Ovary (tissue), 9 donors: ENCODE results near the gene DSCAML1. TPM values are rescaled to one million over a fixed set of nuclear protein-coding genes. Genes with fewer than 3 reads are reported as not detected.

Source experiments
- DNase-seq, 5 donors: peaks; one replicate each; pipeline ENCODE4 v3.0.0-alpha.2; 2019 to 2020
- H3K27ac ChIP-seq, 2 donors: fragments of 200-600 bp; one replicate each; pipeline versions ENCODE4 v1.5.1 to v1.8.0; 2019 to 2022
- H3K27me3 ChIP-seq: fragments of 200-600 bp; one replicate; pipeline ENCODE4 v1.8.0; 2022
- H3K36me3 ChIP-seq: fragments of 200-600 bp; sonication (generic); one replicate; pipeline ENCODE4 v1.5.1; 2019
- H3K4me1 ChIP-seq: one replicate; pipeline ENCODE4 v1.8.1; 2013; ENCODE audit warnings: mild to moderate bottlenecking, moderate library complexity; ENCODE audit not compliant: insufficient read depth
- H3K4me3 ChIP-seq: fragments of 200-600 bp; sonication (generic); one replicate; pipeline ENCODE4 v1.5.1; 2017
- H3K9me3 ChIP-seq, 2 donors: fragments of 200-600 bp in 1 of 2; sonication (generic) in 1 of 2; one replicate each; pipeline versions ENCODE4 v1.5.1 to v1.8.1; 2013 to 2019; ENCODE audit warnings: mild to moderate bottlenecking in 1 of 2, moderate library complexity in 1 of 2
- CTCF ChIP-seq, 3 donors: fragments of 450-650 bp in 2 of 3; fragments of 200-600 bp in 1 of 3; IDR thresholded peaks; one replicate each; pipeline versions ENCODE4 v1.5.1 to v1.8.0; 2016 to 2022; ENCODE audit warnings: antibody characterized with exemption in 3 of 3, mild to moderate bottlenecking in 1 of 3
- EP300 ChIP-seq: sonication (generic); formaldehyde crosslinking; IDR thresholded peaks from one replicate; pipeline ENCODE4 v1.6.1; 2017; ENCODE audit warnings: antibody characterized with exemption
- POLR2A ChIP-seq: fragments of 450-650 bp; IDR thresholded peaks from one replicate; pipeline ENCODE4 v1.6.1; 2017; ENCODE audit warnings: antibody characterized with exemption, mild to moderate bottlenecking, moderate library complexity
- WGBS, 3 donors: extraction: QIAGEN DNeasy Blood & Tissue Kit in 1 of 3; methylation state at CpG; one replicate each; pipeline versions ENCODE4 v1.1.5 to v1.1.7; 2013 to 2017; 5-methylcytosine and 5-hydroxymethylcytosine counted together
- intact Hi-C, 4 donors: fragments of 100-400 bp; cut with DNase I; formaldehyde crosslinking; loops; one replicate each; pipeline versions ENCODE4 v1.11.0 to v1.15.1; 2022 to 2023
- polyA plus RNA-seq, 2 donors: library from polyadenylated mRNA; stranded (reverse); fragments of 200-250 nt in 1 of 2; fragments of 350-450 nt in 1 of 2; fragmentation: Illumina TruSeq in 1 of 2; extraction: RNeasy Lipid Tissue Mini Kit (QIAGEN cat#74804) in 1 of 2; gene quantifications; one replicate each; pipeline ENCODE4 v1.2.3, GENCODE V29; 2013 to 2014
- total RNA-seq, 7 donors: library from RNA; depleted of rRNA in 2 of 7; stranded (reverse); fragments of >200 nt in 2 of 7; fragmentation: NEBNext Ultra II Directional in 3 of 7; extraction: Animal tissue kit (Norgen Biotek cat#: 25700) in 3 of 7; gene quantifications; one replicate each; pipeline versions ENCODE4 v1.1.0 to v1.2.4, GENCODE V29; 2016 to 2023
- donor health status: DM: no; HTN: no; CAD: no; lungs with moderate emphysema.
- donor health status: DM: no; HTN: no; CAD: no.
- donor health status: Bipolar disorder and iron deficiency.
- donor health status: DM: yes; HTN: yes; CAD: no.
- donor health status: DM: no; HTN: no; CAD: no.
- donor health status: DM: yes; HTN: yes; CAD: no.

The DSCAML1 gene
- total and polyA plus RNA-seq, 9 donors, result 0.77 to 16.5 (median 10.6) TPM

DNA sequence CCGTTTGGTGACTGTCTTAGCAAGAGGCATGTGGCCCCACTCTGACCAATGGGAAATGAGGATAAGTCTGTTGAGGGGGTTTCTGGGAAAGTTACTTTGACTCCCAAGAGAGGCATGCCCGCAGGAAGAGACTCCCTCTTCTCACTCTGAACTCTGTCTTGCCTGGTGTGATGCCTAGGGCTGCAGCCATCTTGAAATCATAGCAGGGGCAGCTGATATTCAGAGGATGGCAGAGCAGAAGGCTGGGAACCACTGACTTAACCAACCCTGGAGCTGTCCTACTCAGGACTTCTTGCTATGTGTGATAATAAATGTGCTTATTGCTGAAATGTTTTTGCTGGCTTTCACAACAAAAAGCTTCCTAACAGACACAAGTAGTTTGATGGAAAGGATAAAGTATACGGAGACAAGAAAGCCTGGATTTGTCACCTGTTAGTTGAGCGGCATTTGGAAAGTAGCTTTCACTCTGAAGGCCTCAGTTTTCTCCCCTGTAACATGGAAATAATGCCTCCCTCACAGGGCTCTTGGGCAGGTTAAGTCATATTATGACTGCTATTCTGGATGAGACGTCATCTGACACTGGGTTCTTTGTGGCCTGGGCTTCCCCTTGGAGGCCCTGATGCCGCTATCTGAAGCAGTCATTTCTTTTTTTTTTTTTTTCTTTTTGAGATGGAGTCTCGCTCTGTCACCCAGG, 340.8 kb downstream of the DSCAML1 start:
- 91 to 94% (median 92%) methylated on average over 7 of the region's 7 CpGs for WGBS, 3 donors
- Histone ChIP-seq H3K27ac (no peak overlapping the region), H3K27me3 (no peaks in the 10 kb centered on the region), H3K4me1 (no peaks in the 10 kb centered on the region), H3K9me3 (peaks cover 0 to 5% of the 10 kb centered on the region in 2 donors), H3K36me3 (no peaks in the 10 kb centered on the region), H3K4me3 (no peak overlapping the region)
- intact Hi-C loops, result loop anchor here in 1 of 4 donors (5.0 kb wide), 1 partner anchor 256 kb away; no protein-coding TSS in a partner anchor
- DNase-seq, result no peak
- no peak for TF ChIP-seq POLR2A
- TF ChIP-seq EP300, result no peak
- no peak for TF ChIP-seq CTCF (IDR thresholded peaks at IDR 0.05)

GRCh38 chr11:117454564-117454917, 342.5 kb downstream of the DSCAML1 start:
- H3K27me3 ChIP-seq, result no peaks in the 10 kb centered on the region
- 78 to 93% (median 89%) methylated on average over 1 of the region's 1 CpG for WGBS, 3 donors
- intact Hi-C loops, result no loop called here
- H3K27ac ChIP-seq, result no peak overlapping the region
- DNase-seq, result no peak
- no peaks in the 10 kb centered on the region for H3K4me1 ChIP-seq
- H3K4me3 ChIP-seq, result no peak overlapping the region
- no peaks in the 10 kb centered on the region for H3K36me3 ChIP-seq
- H3K9me3 ChIP-seq, result peaks cover 0 to 5% of the 10 kb centered on the region in 2 donors
- TF ChIP-seq POLR2A, result no peak
- TF ChIP-seq CTCF (IDR thresholded peaks at IDR 0.05), result no peak
- no peak for TF ChIP-seq EP300

DNA sequence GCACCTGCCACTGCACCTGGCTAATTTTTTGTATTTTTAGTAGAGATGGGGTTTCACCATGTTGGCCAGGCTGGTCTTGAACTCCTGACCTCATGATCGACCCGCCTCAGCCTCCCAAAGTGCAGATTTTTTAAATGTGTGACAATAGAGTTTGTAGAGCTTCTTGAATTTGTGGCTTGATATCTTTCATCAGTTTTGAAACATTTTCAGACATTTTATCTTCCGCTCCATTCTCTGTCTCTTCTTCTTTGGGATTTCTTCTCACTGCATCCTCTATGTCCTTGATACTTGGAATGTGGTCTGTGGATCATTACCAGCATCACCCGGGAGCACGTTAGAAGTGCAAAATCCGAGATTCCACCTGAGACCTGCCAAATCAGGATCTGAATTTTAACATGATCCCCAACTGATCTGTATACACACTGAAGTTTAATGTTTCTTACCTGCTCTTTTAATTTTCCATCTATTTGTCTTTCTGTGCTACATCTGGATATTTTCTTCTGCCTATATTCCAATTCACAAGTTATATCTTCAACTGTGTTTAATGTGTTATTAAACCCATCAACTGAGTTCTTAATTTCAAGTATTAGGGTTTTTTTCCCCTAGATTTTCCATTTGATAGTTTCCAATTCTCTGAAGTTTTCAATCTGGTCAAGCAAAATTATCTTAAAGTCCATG, 343.0 kb downstream of the DSCAML1 start:
- TF ChIP-seq POLR2A, result no peak
- WGBS, 3 donors, result 94 to 97% (median 95%) methylated on average over 6 of the region's 6 CpGs
- H3K36me3 ChIP-seq, result no peaks in the 10 kb centered on the region
- no peaks in the 10 kb centered on the region for H3K27me3 ChIP-seq
- no peak for DNase-seq
- no peak overlapping the region for H3K27ac ChIP-seq
- H3K9me3 ChIP-seq, result peaks cover 0 to 5% of the 10 kb centered on the region in 2 donors
- H3K4me1 ChIP-seq, result no peaks in the 10 kb centered on the region
- H3K4me3 ChIP-seq, result no peak overlapping the region
- intact Hi-C loops, result no loop called here

DNA sequence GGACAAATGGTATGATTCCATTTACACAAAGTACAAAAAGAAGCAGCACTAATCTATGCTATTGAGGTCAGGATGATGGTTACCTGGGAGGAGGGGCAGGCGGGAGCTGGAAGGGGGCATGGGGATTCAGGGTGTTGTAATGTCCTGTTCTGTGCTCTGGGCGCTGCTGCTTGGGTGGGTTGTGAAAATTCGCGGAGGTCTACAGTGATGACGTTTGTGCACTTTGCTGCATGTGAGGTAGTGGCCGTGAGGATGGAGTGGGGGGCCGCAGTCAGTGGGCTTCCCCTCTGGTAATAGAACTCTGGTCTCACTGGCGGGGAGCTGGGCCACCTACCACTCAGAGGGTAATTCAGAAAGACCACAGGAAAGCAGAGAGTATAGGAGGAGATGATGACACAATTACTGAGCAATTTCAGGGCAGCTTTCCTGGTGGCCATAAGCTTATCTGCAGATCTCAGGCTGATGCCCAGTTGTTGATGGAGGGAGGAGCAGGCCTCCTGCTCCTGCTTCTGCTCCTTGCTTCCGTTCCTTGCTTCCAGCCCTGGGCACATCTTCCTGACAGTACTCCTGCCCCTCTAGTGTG, 347.8 kb downstream of the DSCAML1 start:
- peaks cover 0 to under 1% of the 10 kb centered on the region in 2 donors for H3K9me3 ChIP-seq
- H3K27me3 ChIP-seq, result no peaks in the 10 kb centered on the region
- no peak overlapping the region for H3K27ac ChIP-seq
- no peak overlapping the region for H3K4me3 ChIP-seq
- intact Hi-C loops, result no loop called here
- WGBS, 3 donors, result 92 to 93% (median 92%) methylated on average over 9 of the region's 9 CpGs
- no peaks in the 10 kb centered on the region for H3K4me1 ChIP-seq
- no peak for TF ChIP-seq EP300
- no peaks in the 10 kb centered on the region for H3K36me3 ChIP-seq
- DNase-seq, result no peak

DNA sequence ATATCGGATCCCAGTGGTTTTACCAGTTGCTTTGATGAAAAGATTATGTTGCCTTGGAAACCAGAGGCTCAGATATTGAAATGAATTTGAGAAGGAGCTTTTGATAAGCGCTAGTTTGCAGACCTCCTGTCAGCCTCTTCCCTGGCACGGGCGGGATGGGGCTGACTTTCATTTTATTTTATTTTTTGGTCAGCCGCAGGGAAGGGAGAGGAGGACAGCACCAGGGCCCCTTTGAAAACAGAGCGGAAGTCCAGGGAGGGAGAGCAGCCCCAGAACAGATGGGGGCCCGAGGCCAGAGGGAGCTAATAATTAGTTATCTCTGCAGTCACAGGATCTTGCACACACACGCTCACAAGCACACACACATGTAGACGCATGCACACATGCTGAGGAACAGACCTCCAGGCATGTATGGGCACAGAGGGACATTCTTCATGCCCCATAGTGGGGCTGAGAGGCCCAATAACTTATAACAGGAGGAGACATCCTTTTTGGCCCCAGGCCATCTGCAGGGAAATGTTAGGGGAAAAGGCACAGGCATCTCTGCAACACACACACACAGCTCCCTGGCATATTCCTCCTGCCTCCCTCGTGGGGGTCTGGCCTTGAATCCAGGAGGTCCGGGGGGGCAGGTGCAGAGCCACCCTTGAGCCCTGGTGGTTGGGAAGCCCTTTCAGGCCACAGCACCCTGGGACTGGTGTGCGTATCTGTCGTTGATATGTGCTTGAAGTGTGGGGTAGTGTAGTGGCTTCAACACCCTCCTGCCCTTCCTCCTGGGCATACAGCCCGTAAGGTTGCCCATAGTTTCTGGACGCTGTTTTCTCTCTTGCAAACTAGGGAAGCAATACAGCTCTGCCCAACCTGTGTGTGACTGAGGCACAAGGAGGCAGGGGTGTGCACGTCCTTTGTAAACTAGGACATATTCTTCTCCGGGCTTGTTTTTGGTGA, 352.0 kb downstream of the DSCAML1 start:
- DNase-seq, result no peak
- Histone ChIP-seq H3K4me3 (no peak overlapping the region), H3K27ac (no peak overlapping the region), H3K4me1 (no peaks in the 10 kb centered on the region), H3K27me3 (no peaks in the 10 kb centered on the region), H3K36me3 (no peaks in the 10 kb centered on the region), H3K9me3 (no peaks in the 10 kb centered on the region)
- 54 to 65% (median 58%) methylated on average over 17 of the region's 17 CpGs for WGBS, 3 donors
- intact Hi-C loops, result loop anchor here in 1 of 4 donors (5.0 kb wide), 1 partner anchor 372 kb away; no protein-coding TSS in a partner anchor
- TF ChIP-seq EP300 (no peak), POLR2A (no peak), CTCF (IDR thresholded peaks at IDR 0.05) (no peak)
